Breast epithelium (tissue), 3 donors: ENCODE data around the gene SLC15A1.

Experiments
- POLR2A ChIP-seq: fragments of 450-650 bp; IDR thresholded peaks from one replicate; pipeline ENCODE4 v1.6.1; 2016; ENCODE audit warnings: antibody characterized with exemption, mild to moderate bottlenecking, moderate library complexity
- POLR2AphosphoS5 ChIP-seq, 3 donors: sonication (generic); formaldehyde crosslinking; IDR thresholded peaks; one replicate each; pipeline ENCODE4 v1.6.1; 2017; ENCODE audit warnings: antibody characterized with exemption in 3 of 3
- TF ChIP-seq, protein P1 (sequence below), 3 donors: fragments of 450-650 bp; IDR thresholded peaks; one replicate each; pipeline ENCODE4 v1.5.1; 2016 to 2017; ENCODE audit warnings: antibody characterized with exemption in 3 of 3, mild to moderate bottlenecking in 3 of 3, moderate library complexity in 3 of 3

DNA sequence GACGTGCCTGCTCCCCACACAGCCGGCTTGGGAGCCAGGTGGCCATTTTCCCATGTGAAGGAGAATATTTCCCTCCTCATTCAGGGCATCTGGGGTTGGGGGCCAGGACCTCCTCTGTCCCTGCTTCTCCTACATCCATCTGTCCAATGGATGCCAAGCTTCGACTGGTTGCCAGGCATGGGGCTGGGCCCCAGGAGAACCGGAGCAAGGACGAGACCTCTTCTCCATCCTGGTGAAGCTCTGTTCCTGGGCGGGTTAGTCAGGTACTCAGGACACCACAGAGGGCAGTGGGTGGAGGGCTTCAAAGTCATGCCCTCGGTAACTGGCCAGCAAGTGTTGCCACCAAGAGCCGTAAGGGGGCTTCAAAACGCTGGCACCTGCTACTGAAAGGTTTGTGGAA, 22.3 kb upstream of the SLC15A1 start:
- TF ChIP-seq, protein P1, sequence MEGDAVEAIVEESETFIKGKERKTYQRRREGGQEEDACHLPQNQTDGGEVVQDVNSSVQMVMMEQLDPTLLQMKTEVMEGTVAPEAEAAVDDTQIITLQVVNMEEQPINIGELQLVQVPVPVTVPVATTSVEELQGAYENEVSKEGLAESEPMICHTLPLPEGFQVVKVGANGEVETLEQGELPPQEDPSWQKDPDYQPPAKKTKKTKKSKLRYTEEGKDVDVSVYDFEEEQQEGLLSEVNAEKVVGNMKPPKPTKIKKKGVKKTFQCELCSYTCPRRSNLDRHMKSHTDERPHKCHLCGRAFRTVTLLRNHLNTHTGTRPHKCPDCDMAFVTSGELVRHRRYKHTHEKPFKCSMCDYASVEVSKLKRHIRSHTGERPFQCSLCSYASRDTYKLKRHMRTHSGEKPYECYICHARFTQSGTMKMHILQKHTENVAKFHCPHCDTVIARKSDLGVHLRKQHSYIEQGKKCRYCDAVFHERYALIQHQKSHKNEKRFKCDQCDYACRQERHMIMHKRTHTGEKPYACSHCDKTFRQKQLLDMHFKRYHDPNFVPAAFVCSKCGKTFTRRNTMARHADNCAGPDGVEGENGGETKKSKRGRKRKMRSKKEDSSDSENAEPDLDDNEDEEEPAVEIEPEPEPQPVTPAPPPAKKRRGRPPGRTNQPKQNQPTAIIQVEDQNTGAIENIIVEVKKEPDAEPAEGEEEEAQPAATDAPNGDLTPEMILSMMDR (IDR thresholded peaks at IDR 0.05) = no peak
- TF ChIP-seq POLR2AphosphoS5 (IDR thresholded peaks at IDR 0.05) (no peak), POLR2A (no peak)
